ENCODE data around the gene HSPBP1. TPM values are rescaled to one million over a fixed set of nuclear protein-coding genes. Genes with fewer than 3 reads are reported as not detected.

HSPBP1 gene
- total and polyA plus RNA-seq, 9 of the 15 experiments (the other 6 are each of a cell fraction or from before 2014, with no cell fraction given), result 0.83 to 81.3 (median 21.8) TPM

DNA sequence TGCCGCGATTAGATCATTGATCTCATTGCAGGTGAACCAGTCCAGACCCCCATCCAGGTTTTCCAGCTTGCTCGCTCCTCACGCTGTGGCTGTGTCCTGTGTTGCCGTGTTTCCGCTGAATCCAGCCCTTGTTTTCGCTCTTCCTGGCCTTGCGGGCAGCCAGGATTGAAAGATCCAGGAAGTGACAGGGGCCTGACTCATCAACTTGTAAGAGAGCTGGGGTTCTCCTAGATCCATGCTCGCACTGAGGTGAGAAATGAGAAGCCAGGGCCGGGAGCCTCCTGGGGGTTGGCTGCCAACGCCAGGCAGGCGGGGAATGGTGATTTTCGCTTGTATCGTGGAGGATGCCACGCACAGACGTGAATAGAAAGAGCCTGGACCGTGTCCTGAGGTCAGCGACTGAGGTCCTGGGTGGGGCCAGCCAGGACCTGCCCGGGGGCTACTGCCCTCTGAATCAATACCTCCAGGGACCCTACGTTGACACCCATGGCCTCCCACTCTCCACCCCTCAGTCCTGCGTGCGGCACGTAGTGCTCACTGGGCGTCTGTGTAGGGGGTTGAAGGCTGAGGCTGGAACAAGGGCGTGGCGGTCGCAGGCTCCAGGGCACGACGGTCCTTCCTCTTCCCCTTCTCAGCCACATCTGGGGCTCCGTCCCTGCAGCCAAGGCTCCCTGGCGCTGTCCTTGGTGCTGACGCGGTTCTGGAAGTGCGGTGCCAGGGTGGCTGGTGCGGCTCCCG is 63.3 kb downstream of the HSPBP1 start (continued):
- TF ChIP-seq, protein P1, sequence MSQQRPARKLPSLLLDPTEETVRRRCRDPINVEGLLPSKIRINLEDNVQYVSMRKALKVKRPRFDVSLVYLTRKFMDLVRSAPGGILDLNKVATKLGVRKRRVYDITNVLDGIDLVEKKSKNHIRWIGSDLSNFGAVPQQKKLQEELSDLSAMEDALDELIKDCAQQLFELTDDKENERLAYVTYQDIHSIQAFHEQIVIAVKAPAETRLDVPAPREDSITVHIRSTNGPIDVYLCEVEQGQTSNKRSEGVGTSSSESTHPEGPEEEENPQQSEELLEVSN (IDR thresholded peaks at IDR 0.05; ENCODE audit: borderline replicate concordance in 1 of 2, extremely low read depth in 1 of 2, insufficient read depth in 1 of 2, insufficient read length in 1 of 2, low read depth in 1 of 2, low read length in 1 of 2, poor library complexity in 1 of 2, severe bottlenecking in 1 of 2), result peak; percentile 56 to 63
- TF ChIP-seq, protein P2, sequence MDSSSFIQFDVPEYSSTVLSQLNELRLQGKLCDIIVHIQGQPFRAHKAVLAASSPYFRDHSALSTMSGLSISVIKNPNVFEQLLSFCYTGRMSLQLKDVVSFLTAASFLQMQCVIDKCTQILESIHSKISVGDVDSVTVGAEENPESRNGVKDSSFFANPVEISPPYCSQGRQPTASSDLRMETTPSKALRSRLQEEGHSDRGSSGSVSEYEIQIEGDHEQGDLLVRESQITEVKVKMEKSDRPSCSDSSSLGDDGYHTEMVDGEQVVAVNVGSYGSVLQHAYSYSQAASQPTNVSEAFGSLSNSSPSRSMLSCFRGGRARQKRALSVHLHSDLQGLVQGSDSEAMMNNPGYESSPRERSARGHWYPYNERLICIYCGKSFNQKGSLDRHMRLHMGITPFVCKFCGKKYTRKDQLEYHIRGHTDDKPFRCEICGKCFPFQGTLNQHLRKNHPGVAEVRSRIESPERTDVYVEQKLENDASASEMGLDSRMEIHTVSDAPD (CRISPR knock-in tag; IDR thresholded peaks at IDR 0.05), result no peak
- peak; percentile 99 for TF ChIP-seq HDAC3 (IDR thresholded peaks at IDR 0.05; ENCODE audit: borderline replicate concordance, partially characterized antibody)
- TF ChIP-seq KAT2B (IDR thresholded peaks at IDR 0.05; ENCODE audit: low read depth, low read length), result no peak
- peak; percentile 96 for TF ChIP-seq RBM22 (IDR thresholded peaks at IDR 0.05; ENCODE audit: low read depth, low read length, poor library complexity, severe bottlenecking)
- TF ChIP-seq HEY1 (CRISPR knock-in tag; IDR thresholded peaks at IDR 0.05; ENCODE audit: borderline replicate concordance), result 0 out of 2 replicates have a peak, but pooled peaks have one; percentile 63
- peak; percentile 53; the same call in 1 of the 2 replicates for TF ChIP-seq ZNF583 (CRISPR knock-in tag; IDR thresholded peaks at IDR 0.05)
- TF ChIP-seq, protein P3, sequence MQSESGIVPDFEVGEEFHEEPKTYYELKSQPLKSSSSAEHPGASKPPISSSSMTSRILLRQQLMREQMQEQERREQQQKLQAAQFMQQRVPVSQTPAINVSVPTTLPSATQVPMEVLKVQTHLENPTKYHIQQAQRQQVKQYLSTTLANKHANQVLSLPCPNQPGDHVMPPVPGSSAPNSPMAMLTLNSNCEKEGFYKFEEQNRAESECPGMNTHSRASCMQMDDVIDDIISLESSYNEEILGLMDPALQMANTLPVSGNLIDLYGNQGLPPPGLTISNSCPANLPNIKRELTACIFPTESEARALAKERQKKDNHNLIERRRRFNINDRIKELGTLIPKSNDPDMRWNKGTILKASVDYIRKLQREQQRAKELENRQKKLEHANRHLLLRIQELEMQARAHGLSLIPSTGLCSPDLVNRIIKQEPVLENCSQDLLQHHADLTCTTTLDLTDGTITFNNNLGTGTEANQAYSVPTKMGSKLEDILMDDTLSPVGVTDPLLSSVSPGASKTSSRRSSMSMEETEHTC (IDR thresholded peaks at IDR 0.05), result peak; percentile 46; the same call in 1 of the 2 replicates
- TF ChIP-seq ATF1 (CRISPR knock-in tag; IDR thresholded peaks at IDR 0.05), result peak; percentile 41; the same call in 1 of the 2 replicates
- TF ChIP-seq ATF1 (tag; IDR thresholded peaks at IDR 0.05), result peak; percentile 96
- peak; percentile 76 for TF ChIP-seq PRPF4 (IDR thresholded peaks at IDR 0.05; ENCODE audit: insufficient read depth, low read depth, low read length, poor library complexity, severe bottlenecking)
- TF ChIP-seq, protein P4, sequence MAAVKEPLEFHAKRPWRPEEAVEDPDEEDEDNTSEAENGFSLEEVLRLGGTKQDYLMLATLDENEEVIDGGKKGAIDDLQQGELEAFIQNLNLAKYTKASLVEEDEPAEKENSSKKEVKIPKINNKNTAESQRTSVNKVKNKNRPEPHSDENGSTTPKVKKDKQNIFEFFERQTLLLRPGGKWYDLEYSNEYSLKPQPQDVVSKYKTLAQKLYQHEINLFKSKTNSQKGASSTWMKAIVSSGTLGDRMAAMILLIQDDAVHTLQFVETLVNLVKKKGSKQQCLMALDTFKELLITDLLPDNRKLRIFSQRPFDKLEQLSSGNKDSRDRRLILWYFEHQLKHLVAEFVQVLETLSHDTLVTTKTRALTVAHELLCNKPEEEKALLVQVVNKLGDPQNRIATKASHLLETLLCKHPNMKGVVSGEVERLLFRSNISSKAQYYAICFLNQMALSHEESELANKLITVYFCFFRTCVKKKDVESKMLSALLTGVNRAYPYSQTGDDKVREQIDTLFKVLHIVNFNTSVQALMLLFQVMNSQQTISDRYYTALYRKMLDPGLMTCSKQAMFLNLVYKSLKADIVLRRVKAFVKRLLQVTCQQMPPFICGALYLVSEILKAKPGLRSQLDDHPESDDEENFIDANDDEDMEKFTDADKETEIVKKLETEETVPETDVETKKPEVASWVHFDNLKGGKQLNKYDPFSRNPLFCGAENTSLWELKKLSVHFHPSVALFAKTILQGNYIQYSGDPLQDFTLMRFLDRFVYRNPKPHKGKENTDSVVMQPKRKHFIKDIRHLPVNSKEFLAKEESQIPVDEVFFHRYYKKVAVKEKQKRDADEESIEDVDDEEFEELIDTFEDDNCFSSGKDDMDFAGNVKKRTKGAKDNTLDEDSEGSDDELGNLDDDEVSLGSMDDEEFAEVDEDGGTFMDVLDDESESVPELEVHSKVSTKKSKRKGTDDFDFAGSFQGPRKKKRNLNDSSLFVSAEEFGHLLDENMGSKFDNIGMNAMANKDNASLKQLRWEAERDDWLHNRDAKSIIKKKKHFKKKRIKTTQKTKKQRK (IDR thresholded peaks at IDR 0.05; ENCODE audit: borderline replicate concordance, low read depth, low read length), result no peak
- TF ChIP-seq, protein P5, sequence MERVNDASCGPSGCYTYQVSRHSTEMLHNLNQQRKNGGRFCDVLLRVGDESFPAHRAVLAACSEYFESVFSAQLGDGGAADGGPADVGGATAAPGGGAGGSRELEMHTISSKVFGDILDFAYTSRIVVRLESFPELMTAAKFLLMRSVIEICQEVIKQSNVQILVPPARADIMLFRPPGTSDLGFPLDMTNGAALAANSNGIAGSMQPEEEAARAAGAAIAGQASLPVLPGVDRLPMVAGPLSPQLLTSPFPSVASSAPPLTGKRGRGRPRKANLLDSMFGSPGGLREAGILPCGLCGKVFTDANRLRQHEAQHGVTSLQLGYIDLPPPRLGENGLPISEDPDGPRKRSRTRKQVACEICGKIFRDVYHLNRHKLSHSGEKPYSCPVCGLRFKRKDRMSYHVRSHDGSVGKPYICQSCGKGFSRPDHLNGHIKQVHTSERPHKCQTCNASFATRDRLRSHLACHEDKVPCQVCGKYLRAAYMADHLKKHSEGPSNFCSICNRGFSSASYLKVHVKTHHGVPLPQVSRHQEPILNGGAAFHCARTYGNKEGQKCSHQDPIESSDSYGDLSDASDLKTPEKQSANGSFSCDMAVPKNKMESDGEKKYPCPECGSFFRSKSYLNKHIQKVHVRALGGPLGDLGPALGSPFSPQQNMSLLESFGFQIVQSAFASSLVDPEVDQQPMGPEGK (CRISPR knock-in tag; IDR thresholded peaks at IDR 0.05; ENCODE audit: borderline replicate concordance), result no peak
- peak; percentile 87 for TF ChIP-seq MXI1 (IDR thresholded peaks at IDR 0.05; ENCODE audit: low read depth, low read length)
- peak; percentile 38; the same call in 1 of the 2 replicates for TF ChIP-seq RFX1 (IDR thresholded peaks at IDR 0.05)
- no peak for TF ChIP-seq NR2F6 (CRISPR knock-in tag; IDR thresholded peaks at IDR 0.05)
- TF ChIP-seq TBL1XR1 (IDR thresholded peaks at IDR 0.05; ENCODE audit: low read length in 2 of 2), result peak; percentile 94 to 95
